Activated naive CD8-positive, alpha-beta T cell treated with anti-CD3 and anti-CD28 coated beads for 36 hours (primary cell): ENCODE data around the gene MOCS2. TPM values are rescaled to one million over a fixed set of nuclear protein-coding genes. Genes with fewer than 3 reads are reported as not detected.

Experiments used
- total RNA-seq, 2 experiments: library from RNA; stranded (reverse); gene quantifications; one replicate each; pipeline ENCODE4 v1.2.3, GENCODE V29; 2021

MOCS2 gene
- total RNA-seq, 2 experiments from 2014 or later: 27.0 to 32.0 TPM

Other genes starting within 250 kb of the MOCS2 start
- gene ITGA2, start 120.4 kb downstream of the MOCS2 start, total RNA-seq: 1 to 10 TPM; 1.7 to 2.0 TPM